ENCODE data around the gene TOMM6. TPM values are rescaled to one million over a fixed set of nuclear protein-coding genes. Genes with fewer than 3 reads are reported as not detected.
A peak's percentile ranks its signal among the peaks of the same experiment; 100 is the strongest.

The TOMM6 gene
- total RNA-seq, 1 experiment from 2014 or later = 239 TPM

DNA sequence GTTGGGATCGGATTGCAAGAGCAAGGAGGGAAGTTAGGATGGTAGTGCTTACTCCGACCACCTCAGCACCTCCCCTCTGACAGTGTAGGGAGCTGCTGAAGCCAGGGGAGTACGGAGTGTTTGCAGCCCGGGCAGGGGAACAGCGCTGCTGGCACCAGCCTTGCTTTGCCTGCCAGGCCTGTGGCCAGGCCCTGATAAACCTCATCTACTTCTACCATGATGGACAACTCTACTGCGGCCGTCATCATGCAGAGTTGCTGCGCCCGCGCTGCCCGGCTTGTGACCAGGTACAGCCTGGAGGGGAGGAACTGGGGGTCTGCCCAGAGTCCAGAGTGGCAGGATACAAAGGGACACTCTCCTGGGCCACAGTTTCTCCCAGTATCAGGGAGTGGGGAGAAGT is 2.2 kb upstream of the TOMM6 start:
- no peaks in the 10 kb centered on the region for H3K4me1 ChIP-seq (ENCODE audit: insufficient read depth, low read length)
- peak overlapping the region in 1 of 2 experiments; percentile 63; a peak in 4 of 5 replicates for H3K4me3 Mint-ChIP-seq
- no peak overlapping the region for H2BK20ac ChIP-seq (ENCODE audit: low read depth, low read length, poor library complexity, severe bottlenecking)
- H3K14ac ChIP-seq (ENCODE audit: insufficient read depth, low read length) = no peak overlapping the region
- peaks cover 9% of the 10 kb centered on the region for H3K23me2 ChIP-seq (ENCODE audit: insufficient read length, low read depth, low read length, poor library complexity, severe bottlenecking)
- no peak for TF ChIP-seq CTCF (conservative IDR thresholded peaks at IDR 0.05)
- no peak overlapping the region for H3K4ac ChIP-seq (ENCODE audit: low read depth, low read length)
- no peak overlapping the region for H4K5ac ChIP-seq (ENCODE audit: insufficient read length, low read depth, low read length)
- H3K9me3 Mint-ChIP-seq = no peaks in the 10 kb centered on the region; a peak in 3 of 5 replicates
- H3K9me3 ChIP-seq (ENCODE audit: control insufficient read depth, low read depth, low read length) = no peaks in the 10 kb centered on the region
- H2BK120ac ChIP-seq (ENCODE audit: low read depth, low read length, poor library complexity, severe bottlenecking) = no peak overlapping the region
- no peak overlapping the region for H3K18ac ChIP-seq (ENCODE audit: insufficient read length, low read depth, low read length)
- H2BK12ac ChIP-seq (ENCODE audit: insufficient read length, low read depth, low read length) = no peak overlapping the region
- no peak overlapping the region for H3K27ac Mint-ChIP-seq
- no peak overlapping the region for H4K8ac ChIP-seq (replicated peaks; ENCODE audit: insufficient read length, low read depth, low read length)
- H4K91ac ChIP-seq (ENCODE audit: insufficient read length, low read depth, low read length) = no peak overlapping the region
- DNase-seq = no peak
- peaks cover 16 to 24% of the 10 kb centered on the region in 2 experiments for H3K4me1 Mint-ChIP-seq
- no peak overlapping the region for H3T11ph ChIP-seq (ENCODE audit: low read length)
- H3K79me2 ChIP-seq (ENCODE audit: insufficient read depth, low read length) = peaks cover 2% of the 10 kb centered on the region; the same call in 1 of the 2 replicates
- H2AFZ ChIP-seq (ENCODE audit: low read length) = no peak overlapping the region
- H3K36me3 Mint-ChIP-seq (ENCODE audit: insufficient read depth in 1 of 3, low read depth in 3 of 3) = peaks cover 11 to 17% (median 15%) of the 10 kb centered on the region in 3 experiments
- no peak overlapping the region for H2AK5ac ChIP-seq (ENCODE audit: insufficient read length, low read length)
- H3K27me3 ChIP-seq (ENCODE audit: insufficient read depth, low read length) = peaks cover 17% of the 10 kb centered on the region; the same call in 1 of the 2 replicates
- WGBS (ENCODE audit: extremely low coverage, insufficient read length, low lambda C conversion rate) = no CpG with 5 or more reads among the region's 11 CpGs
- H2BK5ac ChIP-seq (ENCODE audit: insufficient read length, low read length) = no peak overlapping the region
- H3K56ac ChIP-seq (ENCODE audit: insufficient read length, low read depth, low read length) = no peak overlapping the region
- no peak overlapping the region for H2BK15ac ChIP-seq (ENCODE audit: low read depth, low read length)
- no peak overlapping the region for H3K27ac ChIP-seq (ENCODE audit: insufficient read length, low read depth, low read length)
- no peaks in the 10 kb centered on the region for H3K79me1 ChIP-seq (ENCODE audit: insufficient read depth, low read depth, low read length, poor library complexity, severe bottlenecking)
- H3K4me2 ChIP-seq (ENCODE audit: insufficient read depth, insufficient read length, low read length) = no peak overlapping the region
- no peak overlapping the region for H3K23ac ChIP-seq (ENCODE audit: insufficient read length, low read depth, low read length)
- H3K9ac ChIP-seq (ENCODE audit: extremely low read depth, insufficient read length, low read length) = no peak overlapping the region
- peaks cover 57% of the 10 kb centered on the region for H3K27me3 Mint-ChIP-seq (ENCODE audit: low read depth)
- no peaks in the 10 kb centered on the region for H4K20me1 ChIP-seq (ENCODE audit: control insufficient read depth, insufficient read depth, insufficient read length)
